SK-N-SH treated with all-trans-retinoic acid at 6 μM for 48 hours (cell line): ENCODE data around the gene GSTO2.

Source experiments
- ARNTL ChIP-seq: fragments of 450-650 bp; formaldehyde crosslinking; IDR thresholded peaks from 2 replicates; pipeline ENCODE4 v1.5.0; 2020; ENCODE audit warnings: low read depth, mild to moderate bottlenecking, moderate library complexity, borderline replicate concordance
- CREB5 ChIP-seq: fragments of 250-450 bp; sonication (Bioruptor Pico); IDR thresholded peaks from 2 replicates; pipeline ENCODE4 v1.5.1; 2020; ENCODE audit warnings: low read depth, mild to moderate bottlenecking, moderate library complexity
- GLIS3 ChIP-seq: fragments of 250-450 bp; sonication (Bioruptor Pico); IDR thresholded peaks from 2 replicates; pipeline ENCODE4 v1.5.0; 2020; ENCODE audit warnings: mild to moderate bottlenecking, moderate library complexity
- RARB ChIP-seq: fragments of 250-450 bp; sonication (Bioruptor Pico); IDR thresholded peaks from 2 replicates; pipeline ENCODE4 v1.8.0; 2021; ENCODE audit warnings: mild to moderate bottlenecking, moderate library complexity
- TCF4 ChIP-seq: fragments of 250-450 bp; sonication (Bioruptor Pico); IDR thresholded peaks from 2 replicates; pipeline ENCODE4 v1.8.0; 2021; ENCODE audit warnings: mild to moderate bottlenecking, moderate library complexity, borderline replicate concordance

GRCh38 chr10:104345515-104345914, 76.5 kb downstream of the GSTO2 start:
- TF ChIP-seq ARNTL (CRISPR knock-in tag), result no peak
- TF ChIP-seq TCF4 (CRISPR knock-in tag), result no peak
- TF ChIP-seq CREB5 (CRISPR knock-in tag), result no peak
- TF ChIP-seq GLIS3 (CRISPR knock-in tag), result no peak
- no peak for TF ChIP-seq RARB (CRISPR knock-in tag)
